PC-9 (cell line): Measurements from ENCODE around the gene POLD2. TPM values are rescaled to one million over a fixed set of nuclear protein-coding genes. Genes with fewer than 3 reads are reported as not detected.

Experiments used
- BruUV-seq: library from RNA; stranded (reverse); fragments of 400-500 nt; replicated peaks from 2 replicates; lab custom pipeline; 2021; lab: Mats Ljungman, UMichigan
- CTCF ChIA-PET: fragments of 300-600 bp; sonication (Branson Sonifier 250); formaldehyde crosslinking; loops from one replicate; lab custom pipeline; 2022; ENCODE audit warnings: antibody characterized with exemption; lab: Charles Lee
- POLR2A ChIA-PET: fragments of 300-600 bp; sonication (Branson Sonifier 250); formaldehyde crosslinking; loops from one replicate; lab custom pipeline; 2022; ENCODE audit warnings: antibody characterized with exemption; ENCODE audit not compliant: unreplicated experiment; lab: Charles Lee
- DNase-seq, 2 experiments: peaks; one replicate each; pipeline versions ENCODE4 v3.0.0 to v3.0.0-alpha.2; 2015 to 2022; ENCODE audit warnings: mixed read lengths in 1 of 2
- H2AFZ ChIP-seq: fragments of 200-600 bp; sonication (generic); 2 replicates; pipeline ENCODE4 v1.8.1; 2017; ENCODE audit warnings: antibody characterized with exemption
- H3F3A ChIP-seq: fragments of 200-600 bp; sonication (generic); 2 replicates; pipeline ENCODE4 v1.8.1; 2017; ENCODE audit warnings: antibody characterized with exemption, mild to moderate bottlenecking, low read depth; ENCODE audit not compliant: insufficient read depth
- H3K27ac ChIP-seq: fragments of 200-600 bp; sonication (generic); 2 replicates; pipeline ENCODE4 v1.6.1; 2016; ENCODE audit warnings: mixed run types
- H3K27me3 ChIP-seq: fragments of 200-600 bp; sonication (generic); 2 replicates; pipeline ENCODE4 v1.6.1; 2016; ENCODE audit warnings: low read depth, mixed run types; ENCODE audit not compliant: insufficient read depth
- H3K36me3 ChIP-seq: fragments of 200-600 bp; sonication (generic); 2 replicates; pipeline ENCODE4 v1.6.1; 2016; ENCODE audit warnings: low read depth, mixed run types
- H3K4me1 ChIP-seq: fragments of 200-600 bp; sonication (generic); replicated peaks from 2 replicates; pipeline ENCODE4 v1.6.1; 2016; ENCODE audit warnings: mixed run types; ENCODE audit not compliant: insufficient read depth
- H3K4me2 ChIP-seq: fragments of 200-600 bp; sonication (generic); 2 replicates; pipeline ENCODE4 v1.6.1; 2017; ENCODE audit warnings: mixed run types
- H3K4me3 ChIP-seq: fragments of 200-600 bp; sonication (generic); 2 replicates; pipeline ENCODE4 v1.6.1; 2016; ENCODE audit warnings: mixed run types
- H3K79me2 ChIP-seq: fragments of 200-600 bp; sonication (generic); 2 replicates; pipeline ENCODE4 v1.6.1; 2017; ENCODE audit warnings: low read depth, mixed run types
- H3K9me2 ChIP-seq: fragments of 200-600 bp; sonication (generic); 2 replicates; pipeline ENCODE4 v1.8.1; 2017; ENCODE audit warnings: mild to moderate bottlenecking; ENCODE audit not compliant: insufficient read depth
- H3K9me3 ChIP-seq: fragments of 200-600 bp; sonication (generic); 2 replicates; pipeline ENCODE4 v1.8.1; 2016; ENCODE audit warnings: low read depth; ENCODE audit not compliant: insufficient read depth
- H4K20me1 ChIP-seq: fragments of 200-600 bp; sonication (generic); 2 replicates; pipeline ENCODE4 v1.8.1; 2017; ENCODE audit not compliant: insufficient read depth
- EZH2 ChIP-seq: fragments of 200-600 bp; sonication (generic); IDR thresholded peaks from 2 replicates; pipeline ENCODE4 v1.8.0; 2017; ENCODE audit warnings: antibody characterized with exemption, low read depth
- intact Hi-C: fragments of 100-400 bp; cut with micrococcal nuclease; formaldehyde crosslinking; loops from one replicate; pipeline ENCODE4 v1.10.0; 2022; ENCODE audit not compliant: unreplicated experiment
- total RNA-seq: library from RNA; stranded (reverse); gene quantifications from 2 replicates; pipeline ENCODE4 v1.2.3, GENCODE V29; 2021
- TF ChIP-seq, protein P1 (sequence below): fragments of 200-600 bp; sonication (generic); conservative IDR thresholded peaks from 2 replicates; pipeline ENCODE4 v1.6.1; 2017; ENCODE audit warnings: mixed run types, antibody characterized with exemption, mild to moderate bottlenecking, moderate library complexity

POLD2 gene
- total RNA-seq, 1 experiment from 2014 or later = 249 TPM

DNA sequence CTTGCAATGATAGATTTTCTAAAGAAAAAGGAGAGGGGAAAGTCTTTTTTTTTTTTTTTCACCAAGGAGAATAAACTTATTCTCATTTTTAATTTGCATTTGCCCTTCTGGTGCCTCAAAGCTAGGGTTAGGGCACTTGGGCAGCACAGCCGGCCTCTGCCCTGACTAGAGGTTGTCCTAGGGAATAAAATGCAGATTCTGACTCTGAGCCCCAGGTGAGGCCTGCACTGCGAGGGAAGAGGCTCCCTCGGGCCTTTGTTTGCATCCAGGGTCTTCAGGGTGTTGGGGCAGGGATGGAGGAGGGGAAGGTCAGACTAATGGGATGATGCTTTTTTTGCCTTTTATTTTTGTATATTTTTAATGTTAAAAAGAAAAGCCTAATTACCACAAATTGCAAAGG, 9.9 kb upstream of the POLD2 start:
- Histone ChIP-seq H3K36me3 (no peaks in the 10 kb centered on the region), H3K4me1 (peaks cover 5% of the 10 kb centered on the region), H3K4me2 (no peak overlapping the region), H3K4me3 (no peak overlapping the region), H3K27ac (no peak overlapping the region), H3K9me2 (no peaks in the 10 kb centered on the region), H4K20me1 (no peaks in the 10 kb centered on the region), H3F3A (peaks cover 8% of the 10 kb centered on the region; the same call in 1 of the 2 replicates), H3K79me2 (no peaks in the 10 kb centered on the region), H3K27me3 (no peaks in the 10 kb centered on the region), H3K9me3 (no peaks in the 10 kb centered on the region), H2AFZ (no peak overlapping the region)
- no peak for DNase-seq
- no peak for TF ChIP-seq EZH2
- TF ChIP-seq, protein P1, sequence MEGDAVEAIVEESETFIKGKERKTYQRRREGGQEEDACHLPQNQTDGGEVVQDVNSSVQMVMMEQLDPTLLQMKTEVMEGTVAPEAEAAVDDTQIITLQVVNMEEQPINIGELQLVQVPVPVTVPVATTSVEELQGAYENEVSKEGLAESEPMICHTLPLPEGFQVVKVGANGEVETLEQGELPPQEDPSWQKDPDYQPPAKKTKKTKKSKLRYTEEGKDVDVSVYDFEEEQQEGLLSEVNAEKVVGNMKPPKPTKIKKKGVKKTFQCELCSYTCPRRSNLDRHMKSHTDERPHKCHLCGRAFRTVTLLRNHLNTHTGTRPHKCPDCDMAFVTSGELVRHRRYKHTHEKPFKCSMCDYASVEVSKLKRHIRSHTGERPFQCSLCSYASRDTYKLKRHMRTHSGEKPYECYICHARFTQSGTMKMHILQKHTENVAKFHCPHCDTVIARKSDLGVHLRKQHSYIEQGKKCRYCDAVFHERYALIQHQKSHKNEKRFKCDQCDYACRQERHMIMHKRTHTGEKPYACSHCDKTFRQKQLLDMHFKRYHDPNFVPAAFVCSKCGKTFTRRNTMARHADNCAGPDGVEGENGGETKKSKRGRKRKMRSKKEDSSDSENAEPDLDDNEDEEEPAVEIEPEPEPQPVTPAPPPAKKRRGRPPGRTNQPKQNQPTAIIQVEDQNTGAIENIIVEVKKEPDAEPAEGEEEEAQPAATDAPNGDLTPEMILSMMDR = no peak
- CTCF ChIA-PET = no interaction called here
- POLR2A ChIA-PET = no interaction called here
- no TSS peak for BruUV-seq
- intact Hi-C loops = loop anchor here (5.0 kb wide), 1 partner anchor 49 kb away; no protein-coding TSS in a partner anchor

DNA sequence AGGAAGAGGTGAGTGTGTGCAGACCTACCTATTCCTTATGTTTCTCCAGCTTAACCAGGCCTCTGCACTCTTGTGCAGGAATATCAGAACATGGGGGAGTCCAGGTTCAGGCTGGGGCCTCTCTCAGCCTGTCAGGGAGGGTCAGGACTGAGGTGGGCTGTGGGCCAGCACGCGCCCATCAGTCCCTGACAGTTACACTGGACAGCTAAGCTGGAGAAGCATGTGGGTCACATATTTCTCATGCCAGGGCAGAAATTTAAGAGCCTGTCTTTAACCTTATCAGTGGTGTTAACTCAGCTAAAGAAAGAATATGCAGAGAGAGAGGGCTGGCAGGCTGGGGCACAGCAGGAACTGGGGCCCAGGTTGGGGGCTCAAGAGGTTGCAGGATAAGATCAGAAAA, 8.7 kb upstream of the POLD2 start:
- Histone ChIP-seq H3K36me3 (no peaks in the 10 kb centered on the region), H3K27ac (no peak overlapping the region), H4K20me1 (no peaks in the 10 kb centered on the region), H3K79me2 (no peaks in the 10 kb centered on the region), H3K27me3 (no peaks in the 10 kb centered on the region), H2AFZ (no peak overlapping the region), H3K4me1 (peaks cover 5% of the 10 kb centered on the region), H3K4me3 (no peak overlapping the region), H3F3A (peaks cover 8% of the 10 kb centered on the region; the same call in 1 of the 2 replicates), H3K4me2 (no peak overlapping the region), H3K9me3 (no peaks in the 10 kb centered on the region), H3K9me2 (no peaks in the 10 kb centered on the region)
- intact Hi-C loops = loop anchor here (5.0 kb wide), 1 partner anchor 50 kb away; no protein-coding TSS in a partner anchor
- CTCF ChIA-PET = interaction anchor here (0.5 to 1.0 kb wide), 2 partner anchors 81 to 131 kb away, joined by 3 to 6 read pairs; no protein-coding TSS in a partner anchor
- POLR2A ChIA-PET = interaction anchor here (0.6 kb wide), 2 partner anchors 24 to 69 kb away, joined by 3 to 4 read pairs; partner anchors contain the start of gene YKT6
- no peak for TF ChIP-seq EZH2
- TF ChIP-seq, protein P1 = no peak
- no TSS peak for BruUV-seq
- DNase-seq = no peak

DNA sequence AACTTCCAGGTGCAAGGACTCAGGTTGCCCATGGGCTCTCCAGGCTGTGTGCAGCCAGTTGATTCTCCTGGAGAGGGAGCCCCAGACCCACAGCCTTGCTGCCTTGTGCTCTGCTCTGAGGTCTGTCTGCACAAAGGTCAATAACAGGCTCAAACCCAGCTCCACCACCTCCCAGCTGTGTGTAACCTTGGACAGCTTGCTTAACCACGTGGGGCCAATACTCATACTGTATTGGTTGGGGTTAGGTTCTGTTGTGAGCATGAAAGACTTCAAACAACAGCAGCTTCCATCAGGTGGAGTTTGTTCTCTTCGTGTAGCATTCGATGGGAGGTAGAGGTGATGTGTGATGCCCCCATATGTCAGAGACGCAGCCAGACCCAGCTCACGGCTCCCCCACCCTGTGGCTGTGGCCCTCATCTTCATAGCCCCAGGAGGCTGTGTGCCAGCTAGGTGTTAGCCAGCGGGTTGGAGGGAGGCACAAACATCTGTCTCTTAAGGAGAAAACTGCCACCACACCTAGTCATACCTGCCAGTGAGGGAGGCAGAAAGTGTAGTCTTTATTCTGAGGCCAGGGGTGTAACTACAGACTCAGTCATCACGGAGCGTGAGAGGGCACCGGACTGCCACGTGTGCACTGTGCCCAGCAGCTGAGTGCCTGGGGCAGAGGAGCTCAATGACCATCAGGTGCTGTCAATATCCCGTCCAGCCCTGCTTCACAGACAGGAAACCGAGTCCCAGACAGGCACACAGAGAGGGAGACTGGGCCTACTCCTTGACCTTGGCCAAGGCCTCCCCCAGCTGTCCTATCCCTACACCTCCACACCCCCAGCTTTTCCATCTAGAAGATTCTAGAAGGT, 8.1 kb upstream of the POLD2 start:
- TF ChIP-seq, protein P1 = peak; percentile 77
- TF ChIP-seq EZH2 = no peak
- Histone ChIP-seq H3K27ac (no peak overlapping the region), H3K4me2 (peak overlapping the region; percentile 8; the same call in 1 of the 2 replicates), H3K4me3 (no peak overlapping the region), H3K27me3 (no peaks in the 10 kb centered on the region), H2AFZ (no peak overlapping the region), H3K36me3 (no peaks in the 10 kb centered on the region), H3K9me2 (no peaks in the 10 kb centered on the region), H3K79me2 (no peaks in the 10 kb centered on the region), H3F3A (peaks cover 8% of the 10 kb centered on the region; the same call in 1 of the 2 replicates), H3K9me3 (no peaks in the 10 kb centered on the region), H4K20me1 (no peaks in the 10 kb centered on the region), H3K4me1 (peaks cover 5% of the 10 kb centered on the region)
- ChIA-PET CTCF (interaction anchor here (0.5 to 1.6 kb wide), 9 partner anchors 9 to 132 kb away, joined by 3 to 14 read pairs (median 4); partner anchors contain the start of gene YKT6), POLR2A (interaction anchor here (0.6 kb wide), 3 partner anchors 25 to 74 kb away, joined by 3 to 4 read pairs (median 3); partner anchors contain the start of gene YKT6)
- peak; percentile 51 to 73 for DNase-seq
- intact Hi-C loops = loop anchor here (1.0 to 5.0 kb wide), 2 partner anchors 51 to 65 kb away; no protein-coding TSS in a partner anchor
- BruUV-seq = no TSS peak
